HepG2 (cell line): Measurements from ENCODE around the gene HOMEZ. TPM values are rescaled to one million over a fixed set of nuclear protein-coding genes. Genes with fewer than 3 reads are reported as not detected.

Source experiments
- CAMTA2 ChIP-seq: sonication (generic); formaldehyde crosslinking; IDR thresholded peaks from 2 replicates; pipeline ENCODE4 v1.4.0; 2020; ENCODE audit warnings: mild to moderate bottlenecking, missing genetic modification reagents, borderline replicate concordance
- CCAR2 ChIP-seq: fragments of 200-400 bp; formaldehyde crosslinking; optimal IDR thresholded peaks from 2 replicates; pipeline ENCODE3; 2018; ENCODE audit warnings: low read depth, mild to moderate bottlenecking, low read length, moderate library complexity
- GATA4 ChIP-seq: sonication (generic); IDR thresholded peaks from 2 replicates; pipeline ENCODE4 v1.6.1; 2016; ENCODE audit warnings: antibody characterized with exemption, low read depth, borderline replicate concordance
- KLF13 ChIP-seq: sonication (generic); formaldehyde crosslinking; IDR thresholded peaks from 2 replicates; pipeline ENCODE4 v1.4.0; 2020; ENCODE audit warnings: mild to moderate bottlenecking, missing genetic modification reagents
- PAWR ChIP-seq: sonication (generic); formaldehyde crosslinking; IDR thresholded peaks from 2 replicates; pipeline ENCODE4 v1.4.0; 2020; ENCODE audit warnings: missing genetic modification reagents, mild to moderate bottlenecking, borderline replicate concordance
- RBM22 ChIP-seq: fragments of 200-400 bp; formaldehyde crosslinking; optimal IDR thresholded peaks from 2 replicates; pipeline ENCODE3; 2017; ENCODE audit warnings: mild to moderate bottlenecking, low read length, moderate library complexity
- SCMH1 ChIP-seq: sonication (generic); formaldehyde crosslinking; IDR thresholded peaks from 2 replicates; pipeline ENCODE4 v1.9.0; 2021; ENCODE audit warnings: missing genetic modification reagents, mild to moderate bottlenecking, borderline replicate concordance
- U2AF2 ChIP-seq: fragments of 200-400 bp; formaldehyde crosslinking; IDR thresholded peaks from 2 replicates; pipeline ENCODE4 v1.6.1; 2017; ENCODE audit warnings: low read depth, mild to moderate bottlenecking, low read length
- ZNF3 ChIP-seq: IDR thresholded peaks from 2 replicates; pipeline ENCODE4 v1.7.0; 2017; ENCODE audit warnings: inconsistent platforms
- ZNF615 ChIP-seq: sonication (generic); formaldehyde crosslinking; IDR thresholded peaks from 2 replicates; pipeline ENCODE4 v1.5.0; 2020; ENCODE audit warnings: mild to moderate bottlenecking, missing genetic modification reagents, borderline replicate concordance
- ZNF891 ChIP-seq: sonication (generic); formaldehyde crosslinking; IDR thresholded peaks from 2 replicates; pipeline ENCODE4 v1.5.0; 2020; ENCODE audit warnings: mild to moderate bottlenecking, missing genetic modification reagents
- polyA plus RNA-seq, 8 experiments: library from polyadenylated mRNA; depleted of rRNA in 3 of 8; stranded (reverse) in 7 of 8; unstranded in 1 of 8; fragments of >200 nt; fragmentation: Illumina TruSeq in 4 of 8; extraction: Trizol in 4 of 8; gene quantifications; 2 replicates each; pipeline versions ENCODE4 v1.2.1 to v1.2.3, GENCODE V29; 2011 to 2016; ENCODE audit warnings: low read depth in 4 of 8, missing spikeins in 1 of 8, mixed read lengths in 1 of 8; ENCODE audit not compliant: insufficient read depth in 1 of 8
- total RNA-seq, 5 experiments: library from RNA; depleted of rRNA; stranded (reverse); fragments of >200 nt; fragmentation: Illumina TruSeq; extraction: Trizol; gene quantifications; 2 replicates each; pipeline ENCODE4 v1.2.3, GENCODE V29; 2016; ENCODE audit warnings: low read depth in 1 of 5
- TF ChIP-seq, protein P1 (sequence below): sonication (generic); formaldehyde crosslinking; IDR thresholded peaks from 2 replicates; pipeline ENCODE4 v1.8.0; 2022; ENCODE audit warnings: missing genetic modification reagents, low read depth, mild to moderate bottlenecking, borderline replicate concordance
- TF ChIP-seq, protein P2 (sequence below): sonication (generic); formaldehyde crosslinking; IDR thresholded peaks from 2 replicates; pipeline ENCODE4 v1.5.1; 2020; ENCODE audit warnings: missing genetic modification reagents, mild to moderate bottlenecking, borderline replicate concordance
- TF ChIP-seq, protein P3 (sequence below): sonication (generic); formaldehyde crosslinking; IDR thresholded peaks from 2 replicates; pipeline ENCODE4 v1.8.0; 2022; ENCODE audit warnings: missing genetic modification reagents, mild to moderate bottlenecking, inconsistent platforms, borderline replicate concordance
- TF ChIP-seq, protein P4 (sequence below): sonication (generic); formaldehyde crosslinking; IDR thresholded peaks from 2 replicates; pipeline ENCODE4 v1.5.0; 2020; ENCODE audit warnings: mild to moderate bottlenecking, missing genetic modification reagents
- TF ChIP-seq, protein P5 (sequence below): sonication (generic); formaldehyde crosslinking; IDR thresholded peaks from 2 replicates; pipeline ENCODE4 v1.4.0; 2020; ENCODE audit warnings: missing genetic modification reagents
- TF ChIP-seq, protein P6 (sequence below): sonication (generic); formaldehyde crosslinking; conservative IDR thresholded peaks from 2 replicates; pipeline ENCODE4 v1.8.0; 2022; ENCODE audit warnings: mild to moderate bottlenecking, moderate library complexity, missing genetic modification reagents

The HOMEZ gene
- total and polyA plus RNA-seq, 2 of the 13 experiments (the other 11 are each of a cell fraction or from before 2014, with no cell fraction given) = 14.5 to 31.8 TPM

DNA sequence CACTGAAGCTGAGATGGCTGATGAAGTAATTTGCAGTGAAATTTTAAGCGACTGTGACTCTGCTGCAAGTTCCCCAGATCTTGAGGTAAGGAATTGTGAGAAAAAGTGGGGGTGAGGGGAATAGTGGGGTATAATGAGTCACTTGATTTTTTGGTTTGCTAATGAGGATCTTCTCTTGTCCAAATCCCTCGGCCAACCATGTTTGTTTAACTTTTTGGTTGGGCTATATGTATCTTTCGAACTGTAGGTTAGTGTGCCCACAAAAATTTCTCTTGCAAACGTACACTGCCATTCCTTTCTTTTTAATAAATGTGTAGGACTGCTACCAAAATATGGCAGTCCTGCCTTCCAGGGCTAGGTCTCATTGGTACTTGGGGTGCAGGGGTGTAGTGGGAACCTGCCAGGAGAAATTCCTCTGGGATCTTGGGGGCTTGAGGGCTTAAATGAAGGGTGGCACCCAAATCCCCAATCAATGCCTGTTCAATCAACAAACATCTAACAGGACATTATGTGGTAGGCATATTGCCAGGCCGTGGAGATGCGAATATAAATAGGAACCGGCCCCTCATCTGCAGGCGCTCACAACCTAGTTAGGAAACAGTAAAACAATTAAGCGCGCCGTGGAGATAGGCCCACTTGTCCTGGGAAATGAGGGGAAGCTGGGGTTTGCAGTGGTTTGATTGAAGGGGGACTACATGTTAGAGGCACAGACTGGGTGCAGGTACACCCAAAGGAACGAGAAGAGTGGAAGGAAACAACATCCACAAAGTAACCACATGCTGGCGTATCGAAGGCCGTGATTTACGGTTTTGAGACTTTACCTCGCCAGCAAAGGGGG, 34.0 kb upstream of the HOMEZ start (continued):
- TF ChIP-seq, protein P1, sequence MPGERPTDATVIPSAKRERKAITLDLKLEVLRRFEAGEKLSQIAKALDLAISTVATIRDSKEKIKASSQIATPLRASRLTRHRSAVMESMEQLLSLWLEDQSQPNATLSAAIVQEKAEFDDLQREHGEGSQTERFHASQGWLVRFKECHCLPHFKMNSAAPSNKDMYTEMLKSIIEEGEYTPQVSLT = 0 out of 2 replicates have a peak, but pooled peaks have one; percentile 0
- TF ChIP-seq ZNF3 (CRISPR knock-in tag) (peak; percentile 50; the same call in 1 of the 2 replicates), SCMH1 (CRISPR knock-in tag) (no peak), ZNF891 (CRISPR knock-in tag) (0 out of 2 replicates have a peak, but pooled peaks have one; percentile 66), PAWR (CRISPR knock-in tag) (no peak), GATA4 (no peak), KLF13 (no peak), RBM22 (peak; percentile 70), CCAR2 (peak; percentile 15), ZNF615 (CRISPR knock-in tag) (peak; percentile 88), U2AF2 (no peak), CAMTA2 (CRISPR knock-in tag) (no peak)
- TF ChIP-seq, protein P2, sequence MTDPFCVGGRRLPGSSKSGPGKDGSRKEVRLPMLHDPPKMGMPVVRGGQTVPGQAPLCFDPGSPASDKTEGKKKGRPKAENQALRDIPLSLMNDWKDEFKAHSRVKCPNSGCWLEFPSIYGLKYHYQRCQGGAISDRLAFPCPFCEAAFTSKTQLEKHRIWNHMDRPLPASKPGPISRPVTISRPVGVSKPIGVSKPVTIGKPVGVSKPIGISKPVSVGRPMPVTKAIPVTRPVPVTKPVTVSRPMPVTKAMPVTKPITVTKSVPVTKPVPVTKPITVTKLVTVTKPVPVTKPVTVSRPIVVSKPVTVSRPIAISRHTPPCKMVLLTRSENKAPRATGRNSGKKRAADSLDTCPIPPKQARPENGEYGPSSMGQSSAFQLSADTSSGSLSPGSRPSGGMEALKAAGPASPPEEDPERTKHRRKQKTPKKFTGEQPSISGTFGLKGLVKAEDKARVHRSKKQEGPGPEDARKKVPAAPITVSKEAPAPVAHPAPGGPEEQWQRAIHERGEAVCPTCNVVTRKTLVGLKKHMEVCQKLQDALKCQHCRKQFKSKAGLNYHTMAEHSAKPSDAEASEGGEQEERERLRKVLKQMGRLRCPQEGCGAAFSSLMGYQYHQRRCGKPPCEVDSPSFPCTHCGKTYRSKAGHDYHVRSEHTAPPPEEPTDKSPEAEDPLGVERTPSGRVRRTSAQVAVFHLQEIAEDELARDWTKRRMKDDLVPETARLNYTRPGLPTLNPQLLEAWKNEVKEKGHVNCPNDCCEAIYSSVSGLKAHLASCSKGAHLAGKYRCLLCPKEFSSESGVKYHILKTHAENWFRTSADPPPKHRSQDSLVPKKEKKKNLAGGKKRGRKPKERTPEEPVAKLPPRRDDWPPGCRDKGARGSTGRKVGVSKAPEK = peak; percentile 90; the same call in 1 of the 2 replicates
- TF ChIP-seq, protein P3, sequence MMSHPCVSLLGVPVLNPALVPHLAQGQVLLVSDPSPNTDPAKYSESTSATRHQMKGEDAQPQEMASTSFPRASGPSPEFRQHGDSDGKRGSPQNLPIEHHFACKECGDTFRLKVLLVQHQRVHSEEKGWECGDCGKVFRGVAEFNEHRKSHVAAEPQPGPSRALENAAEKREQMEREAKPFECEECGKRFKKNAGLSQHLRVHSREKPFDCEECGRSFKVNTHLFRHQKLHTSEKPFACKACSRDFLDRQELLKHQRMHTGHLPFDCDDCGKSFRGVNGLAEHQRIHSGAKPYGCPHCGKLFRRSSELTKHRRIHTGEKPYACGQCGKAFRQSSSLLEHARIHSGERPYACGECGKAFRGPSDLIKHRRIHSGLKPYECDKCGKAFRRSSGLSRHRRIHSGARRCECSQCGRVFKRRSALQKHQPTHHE = peak; percentile 47; the same call in 1 of the 2 replicates
- TF ChIP-seq, protein P4, sequence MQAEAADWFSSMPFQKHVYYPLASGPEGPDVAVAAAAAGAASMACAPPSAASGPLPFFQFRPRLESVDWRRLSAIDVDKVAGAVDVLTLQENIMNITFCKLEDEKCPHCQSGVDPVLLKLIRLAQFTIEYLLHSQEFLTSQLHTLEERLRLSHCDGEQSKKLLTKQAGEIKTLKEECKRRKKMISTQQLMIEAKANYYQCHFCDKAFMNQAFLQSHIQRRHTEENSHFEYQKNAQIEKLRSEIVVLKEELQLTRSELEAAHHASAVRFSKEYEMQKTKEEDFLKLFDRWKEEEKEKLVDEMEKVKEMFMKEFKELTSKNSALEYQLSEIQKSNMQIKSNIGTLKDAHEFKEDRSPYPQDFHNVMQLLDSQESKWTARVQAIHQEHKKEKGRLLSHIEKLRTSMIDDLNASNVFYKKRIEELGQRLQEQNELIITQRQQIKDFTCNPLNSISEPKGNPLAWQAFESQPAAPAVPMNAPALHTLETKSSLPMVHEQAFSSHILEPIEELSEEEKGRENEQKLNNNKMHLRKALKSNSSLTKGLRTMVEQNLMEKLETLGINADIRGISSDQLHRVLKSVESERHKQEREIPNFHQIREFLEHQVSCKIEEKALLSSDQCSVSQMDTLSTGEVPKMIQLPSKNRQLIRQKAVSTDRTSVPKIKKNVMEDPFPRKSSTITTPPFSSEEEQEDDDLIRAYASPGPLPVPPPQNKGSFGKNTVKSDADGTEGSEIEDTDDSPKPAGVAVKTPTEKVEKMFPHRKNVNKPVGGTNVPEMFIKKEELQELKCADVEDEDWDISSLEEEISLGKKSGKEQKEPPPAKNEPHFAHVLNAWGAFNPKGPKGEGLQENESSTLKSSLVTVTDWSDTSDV (CRISPR knock-in tag) = peak; percentile 84; the same call in 1 of the 2 replicates
- TF ChIP-seq, protein P5, sequence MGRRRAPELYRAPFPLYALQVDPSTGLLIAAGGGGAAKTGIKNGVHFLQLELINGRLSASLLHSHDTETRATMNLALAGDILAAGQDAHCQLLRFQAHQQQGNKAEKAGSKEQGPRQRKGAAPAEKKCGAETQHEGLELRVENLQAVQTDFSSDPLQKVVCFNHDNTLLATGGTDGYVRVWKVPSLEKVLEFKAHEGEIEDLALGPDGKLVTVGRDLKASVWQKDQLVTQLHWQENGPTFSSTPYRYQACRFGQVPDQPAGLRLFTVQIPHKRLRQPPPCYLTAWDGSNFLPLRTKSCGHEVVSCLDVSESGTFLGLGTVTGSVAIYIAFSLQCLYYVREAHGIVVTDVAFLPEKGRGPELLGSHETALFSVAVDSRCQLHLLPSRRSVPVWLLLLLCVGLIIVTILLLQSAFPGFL = 0 out of 2 replicates have a peak, but pooled peaks have one; percentile 25
- TF ChIP-seq, protein P6, sequence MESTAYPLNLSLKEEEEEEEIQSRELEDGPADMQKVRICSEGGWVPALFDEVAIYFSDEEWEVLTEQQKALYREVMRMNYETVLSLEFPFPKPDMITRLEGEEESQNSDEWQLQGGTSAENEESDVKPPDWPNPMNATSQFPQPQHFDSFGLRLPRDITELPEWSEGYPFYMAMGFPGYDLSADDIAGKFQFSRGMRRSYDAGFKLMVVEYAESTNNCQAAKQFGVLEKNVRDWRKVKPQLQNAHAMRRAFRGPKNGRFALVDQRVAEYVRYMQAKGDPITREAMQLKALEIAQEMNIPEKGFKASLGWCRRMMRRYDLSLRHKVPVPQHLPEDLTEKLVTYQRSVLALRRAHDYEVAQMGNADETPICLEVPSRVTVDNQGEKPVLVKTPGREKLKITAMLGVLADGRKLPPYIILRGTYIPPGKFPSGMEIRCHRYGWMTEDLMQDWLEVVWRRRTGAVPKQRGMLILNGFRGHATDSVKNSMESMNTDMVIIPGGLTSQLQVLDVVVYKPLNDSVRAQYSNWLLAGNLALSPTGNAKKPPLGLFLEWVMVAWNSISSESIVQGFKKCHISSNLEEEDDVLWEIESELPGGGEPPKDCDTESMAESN (CRISPR knock-in tag) = 0 out of 2 replicates have a peak, but pooled peaks have one; percentile 32
